Mucosa of gallbladder (tissue), 1 donor: ENCODE measurements around the gene MYOC. TPM values are rescaled to one million over a fixed set of nuclear protein-coding genes. Genes with fewer than 3 reads are reported as not detected.
"Not testable (repeated sequence)": the region's sequence is repeated elsewhere in the genome, so short reads cannot be mapped to it uniquely, and the experiment has no call there.

Experiments
- DNase-seq: peaks from one replicate; pipeline ENCODE4 v3.0.0-alpha.2; 2020; ENCODE audit warnings: low spot score
- total RNA-seq: library from RNA; stranded (reverse); gene quantifications from one replicate; pipeline ENCODE4 v1.2.1, GENCODE V29; 2021
- donor health status: DM: no; HTN: no; CAD: no.

Gene MYOC
- total RNA-seq, 1 donor from 2014 or later = 2.4 TPM

- no peak for DNase-seq
Observed at GRCh38 chr1:171606402-171606941, 46.0 kb downstream of the MYOC start.

- DNase-seq = not testable (repeated sequence)
Observed at GRCh38 chr1:171603042-171603441, 49.4 kb downstream of the MYOC start.

DNA sequence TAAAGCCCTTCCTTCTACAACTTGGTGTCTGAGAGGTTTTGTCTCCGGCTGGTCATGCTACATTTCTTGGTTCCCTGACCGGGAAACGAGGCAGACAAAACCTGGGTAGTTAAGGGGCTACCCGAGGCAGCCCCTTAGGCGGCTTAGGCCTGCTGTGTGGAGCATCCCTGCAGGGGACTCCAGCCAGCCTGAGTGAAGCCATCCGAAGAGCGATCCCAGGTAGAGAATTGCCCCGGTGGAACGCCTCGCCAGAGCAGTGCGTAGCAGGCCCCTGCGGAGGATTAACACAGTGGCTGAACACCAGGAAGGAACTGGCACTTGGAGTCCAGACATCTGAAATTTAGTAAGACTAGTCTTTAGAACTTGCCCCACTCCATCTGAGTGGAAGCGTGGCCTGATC lies 51.6 kb downstream of the MYOC start:
- no peak for DNase-seq

- DNase-seq = not testable (repeated sequence)
Observed at GRCh38 chr1:171600310-171600709, 52.2 kb downstream of the MYOC start.

GRCh38 chr1:171597203-171597602 lies 55.3 kb downstream of the MYOC start:
- no peak for DNase-seq

GRCh38 chr1:171596705-171597104 lies 55.8 kb downstream of the MYOC start:
- DNase-seq = no peak

- DNase-seq = no peak
Observed at GRCh38 chr1:171596119-171596518, 56.4 kb downstream of the MYOC start.

DNA sequence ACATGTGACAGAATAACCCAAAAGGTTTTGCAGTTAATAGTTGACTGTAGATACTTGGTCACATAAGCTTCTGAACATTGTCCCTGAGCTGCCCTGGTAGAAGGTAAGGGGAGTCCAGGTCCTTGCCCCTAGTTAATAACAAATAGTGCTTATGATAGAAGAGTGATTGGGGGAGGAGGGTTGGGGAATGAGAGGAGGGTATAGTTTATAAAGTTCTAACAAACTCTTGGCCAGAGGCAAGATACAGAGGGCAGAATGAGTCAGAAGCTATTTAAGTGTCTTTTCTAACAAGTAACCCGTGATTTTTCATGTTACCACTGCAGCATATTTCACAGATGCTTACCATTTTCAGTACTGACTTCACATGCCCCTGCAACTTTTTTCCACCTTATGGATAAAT lies 57.2 kb downstream of the MYOC start:
- no peak for DNase-seq

DNA sequence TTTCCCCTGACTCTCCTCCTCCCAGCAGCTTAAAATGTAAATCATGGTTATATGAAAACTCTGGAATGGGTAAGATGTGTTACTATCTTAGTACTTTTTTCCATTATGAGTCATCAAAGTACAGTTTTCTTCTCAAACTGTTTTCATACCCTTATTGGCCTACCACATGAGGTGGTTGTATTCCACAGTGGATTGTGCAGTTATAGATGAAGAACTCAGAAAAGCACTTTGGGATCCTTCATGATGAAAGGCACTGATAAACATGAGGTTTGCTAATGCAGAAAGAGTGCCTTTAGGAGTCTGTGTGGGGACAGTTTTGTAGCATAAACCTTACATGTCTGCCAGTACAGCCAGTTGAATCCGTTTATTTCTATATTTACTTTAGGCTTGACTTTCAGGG lies 62.5 kb downstream of the MYOC start:
- DNase-seq = no peak

GRCh38 chr1:171588230-171588629 lies 64.3 kb downstream of the MYOC start:
- no peak for DNase-seq

DNA sequence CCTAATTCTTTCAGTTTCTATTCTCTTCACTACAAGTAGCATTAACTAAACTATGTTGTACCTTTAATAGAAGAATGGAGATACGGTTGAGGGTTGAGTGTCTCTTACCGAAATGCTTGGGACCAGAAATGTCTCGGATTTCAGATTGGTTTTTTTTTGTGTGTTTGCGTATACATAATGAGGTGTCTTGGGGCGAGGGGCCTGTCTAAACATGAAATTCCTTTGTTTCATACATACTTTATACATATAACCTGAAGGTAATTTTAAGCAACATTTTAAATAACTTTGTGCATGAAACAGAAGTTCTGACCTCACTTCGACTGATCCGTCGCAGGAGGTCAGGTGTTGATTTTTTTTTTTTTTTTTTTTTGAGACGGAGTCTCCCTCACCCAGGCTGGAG lies 66.8 kb downstream of the MYOC start:
- DNase-seq = no peak

Other genes starting within 250 kb of the MYOC start
- gene PRRC2C, start 167.2 kb downstream of the MYOC start, total RNA-seq = 134 TPM
- not detected for gene MYOCOS, start 30.4 kb downstream of the MYOC start, total RNA-seq
- 14.2 TPM for gene VAMP4, start 89.4 kb upstream of the MYOC start, total RNA-seq
- gene METTL13, start 129.0 kb upstream of the MYOC start, total RNA-seq = 25.6 TPM
- 2.8 TPM for gene DNM3, start 188.8 kb upstream of the MYOC start, total RNA-seq